SH-SY5Y (cell line): ENCODE data around the gene HBQ1.

ENCODE experiments used
- GATA2 ChIP-seq: IDR thresholded peaks from 2 replicates; pipeline ENCODE4 v1.6.1; 2011; ENCODE audit warnings: mild to moderate bottlenecking, low read depth, low read length
- GATA3 ChIP-seq: IDR thresholded peaks from 2 replicates; pipeline ENCODE4 v1.6.1; 2011; ENCODE audit warnings: low read depth, mild to moderate bottlenecking, low read length, moderate library complexity

Gene HBQ1

GRCh38 chr16:180101-180675, at the start of gene HBQ1:
Gene HBQ1, plus strand, starts transcription at chr16:180459. Its CDS starts 28 bp downstream, at chr16:180487.
- TF ChIP-seq GATA3 (no peak), GATA2 (no peak)

GRCh38 chr16:130533-131173, 49.6 kb upstream of the HBQ1 start:
- TF ChIP-seq GATA2 (no peak), GATA3 (no peak)

DNA sequence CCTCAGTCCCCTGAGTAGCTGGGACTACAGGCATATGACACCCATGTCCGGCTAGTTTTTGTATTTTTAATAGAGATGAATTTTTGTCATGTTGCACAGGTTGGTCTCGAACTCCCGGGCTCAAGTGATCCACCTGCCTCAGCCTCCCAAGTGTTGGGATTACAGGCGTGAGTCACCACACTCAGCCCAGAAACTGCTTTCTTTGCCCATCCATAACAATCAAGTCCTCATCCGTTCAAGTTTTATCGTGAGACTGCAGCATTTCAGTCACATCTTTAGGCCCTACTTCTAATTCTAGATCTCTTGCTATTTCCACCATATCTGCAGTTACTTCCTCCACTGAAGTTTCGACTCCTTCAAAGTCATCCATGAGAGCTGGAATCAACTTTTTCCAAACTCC, 48.1 kb upstream of the HBQ1 start:
- TF ChIP-seq GATA2 = no peak
- TF ChIP-seq GATA3 = no peak

GRCh38 chr16:133716-134115, 46.5 kb upstream of the HBQ1 start:
- TF ChIP-seq GATA3 = no peak

DNA sequence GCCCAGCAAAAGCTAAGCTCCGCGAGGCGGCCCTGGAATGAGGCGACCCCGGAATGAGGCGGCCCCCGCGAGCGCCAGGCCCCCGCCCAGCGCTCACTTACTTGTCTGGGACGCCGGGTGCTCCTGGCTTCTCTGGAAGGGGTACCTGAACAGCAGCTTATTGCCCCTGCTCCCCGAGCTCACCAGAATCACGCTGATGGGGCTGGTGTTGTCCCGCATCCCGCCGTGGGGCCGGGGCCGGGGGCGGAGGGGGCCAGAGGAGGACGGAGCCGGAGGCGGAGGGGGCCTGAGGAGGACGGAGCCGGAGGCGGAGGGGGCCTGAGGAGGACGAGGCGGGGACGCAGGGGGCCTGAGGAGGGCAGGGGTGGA, 42.2 kb upstream of the HBQ1 start:
- no peak for TF ChIP-seq GATA2
- no peak for TF ChIP-seq GATA3

GRCh38 chr16:140175-140857, 39.9 kb upstream of the HBQ1 start:
- TF ChIP-seq GATA3 = no peak
- TF ChIP-seq GATA2 = no peak

DNA sequence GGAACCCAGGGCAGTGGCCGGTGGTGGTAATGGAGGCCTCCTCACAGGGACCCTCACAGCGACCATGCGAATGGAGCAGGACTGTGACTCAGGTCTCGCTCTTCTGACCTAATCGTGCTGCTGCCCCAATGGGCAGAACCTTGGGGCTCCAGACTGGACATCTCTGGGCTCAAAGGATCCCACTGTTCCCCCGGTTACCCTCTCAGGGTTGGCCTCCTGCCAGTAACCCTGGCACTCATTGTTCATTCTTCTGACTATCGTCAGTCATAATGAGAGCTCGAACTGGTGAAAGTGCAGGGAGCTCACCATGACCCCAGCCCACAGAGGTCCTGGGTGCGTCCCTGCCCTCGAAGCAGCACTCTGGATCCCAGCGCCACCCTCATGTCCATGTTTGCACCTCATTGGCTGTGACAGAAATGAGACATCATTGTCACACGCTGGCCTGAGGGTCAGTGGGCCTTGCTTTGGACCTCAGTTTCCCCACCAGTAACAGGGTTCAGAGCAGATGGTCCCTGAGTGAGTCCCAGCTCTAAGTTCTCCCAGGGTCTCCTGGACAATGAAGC, 37.8 kb upstream of the HBQ1 start:
- no peak for TF ChIP-seq GATA3

DNA sequence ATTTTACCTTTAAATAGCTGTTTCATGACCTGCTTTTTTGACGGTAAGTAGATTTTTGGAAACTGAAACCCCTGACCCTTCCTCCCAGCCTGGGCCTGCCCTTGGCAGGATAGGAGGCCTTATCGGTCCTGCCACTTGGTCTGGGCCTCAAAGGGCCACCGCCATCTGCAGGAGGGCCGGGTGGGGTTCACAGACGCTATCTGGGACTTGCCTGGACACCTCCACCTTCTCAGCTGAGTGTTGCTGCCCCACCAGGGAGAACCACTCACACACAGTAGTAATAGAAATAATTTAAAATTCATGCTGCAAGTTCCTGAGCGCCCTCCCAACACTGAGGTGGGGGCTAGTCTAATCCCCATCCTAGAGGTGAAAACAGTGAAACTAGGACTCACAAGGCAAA, 37.2 kb upstream of the HBQ1 start:
- TF ChIP-seq GATA2 (no peak), GATA3 (no peak)

DNA sequence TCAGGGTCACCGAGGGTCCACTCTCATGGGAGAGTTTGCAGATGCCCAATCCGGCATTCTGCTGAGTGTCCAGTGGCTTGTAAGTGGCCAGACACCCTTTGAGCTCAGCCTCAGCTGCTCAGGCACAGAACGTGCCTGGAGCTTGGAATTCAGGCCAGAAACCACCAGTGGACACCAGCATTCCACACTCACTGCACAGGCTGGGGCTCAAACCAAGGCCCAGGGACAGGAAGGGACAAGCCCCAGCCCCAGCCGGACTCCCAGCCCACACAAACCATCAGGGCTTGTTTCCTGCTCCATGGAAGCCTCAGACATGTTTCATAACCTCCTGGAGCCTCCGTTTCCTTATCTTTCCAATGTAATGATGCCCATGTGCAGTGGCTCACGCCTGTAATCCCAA, 36.8 kb upstream of the HBQ1 start:
- TF ChIP-seq GATA2 = no peak
- no peak for TF ChIP-seq GATA3

DNA sequence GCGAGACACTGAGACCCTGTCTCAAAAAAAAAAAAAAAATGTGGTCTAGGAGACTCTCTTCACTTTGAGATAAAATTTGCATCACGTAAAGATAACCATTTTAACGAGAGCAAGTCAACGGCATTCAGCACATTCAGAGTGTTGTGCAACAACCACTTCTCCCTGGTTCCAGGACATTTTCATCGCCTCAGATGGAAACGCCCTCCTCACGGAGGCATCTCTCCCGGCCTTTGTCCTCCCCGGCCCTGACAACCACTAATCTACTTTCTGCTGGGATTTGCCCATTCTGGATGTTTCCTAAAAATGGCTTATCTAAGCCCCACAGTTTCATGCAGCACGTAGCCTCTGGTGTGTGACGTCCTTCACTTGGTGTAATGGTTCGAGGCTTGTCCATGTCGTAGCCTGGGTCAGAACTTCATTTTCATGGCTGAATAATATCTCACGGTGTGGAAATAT, 35.4 kb upstream of the HBQ1 start:
- TF ChIP-seq GATA3 = no peak
- no peak for TF ChIP-seq GATA2

GRCh38 chr16:146646-147045, 33.6 kb upstream of the HBQ1 start:
- TF ChIP-seq GATA2 (no peak), GATA3 (no peak)

GRCh38 chr16:149024-149660, 31.1 kb upstream of the HBQ1 start:
- TF ChIP-seq GATA2 = peak; percentile 15; the same call in 1 of the 2 replicates
- TF ChIP-seq GATA3 = no peak

DNA sequence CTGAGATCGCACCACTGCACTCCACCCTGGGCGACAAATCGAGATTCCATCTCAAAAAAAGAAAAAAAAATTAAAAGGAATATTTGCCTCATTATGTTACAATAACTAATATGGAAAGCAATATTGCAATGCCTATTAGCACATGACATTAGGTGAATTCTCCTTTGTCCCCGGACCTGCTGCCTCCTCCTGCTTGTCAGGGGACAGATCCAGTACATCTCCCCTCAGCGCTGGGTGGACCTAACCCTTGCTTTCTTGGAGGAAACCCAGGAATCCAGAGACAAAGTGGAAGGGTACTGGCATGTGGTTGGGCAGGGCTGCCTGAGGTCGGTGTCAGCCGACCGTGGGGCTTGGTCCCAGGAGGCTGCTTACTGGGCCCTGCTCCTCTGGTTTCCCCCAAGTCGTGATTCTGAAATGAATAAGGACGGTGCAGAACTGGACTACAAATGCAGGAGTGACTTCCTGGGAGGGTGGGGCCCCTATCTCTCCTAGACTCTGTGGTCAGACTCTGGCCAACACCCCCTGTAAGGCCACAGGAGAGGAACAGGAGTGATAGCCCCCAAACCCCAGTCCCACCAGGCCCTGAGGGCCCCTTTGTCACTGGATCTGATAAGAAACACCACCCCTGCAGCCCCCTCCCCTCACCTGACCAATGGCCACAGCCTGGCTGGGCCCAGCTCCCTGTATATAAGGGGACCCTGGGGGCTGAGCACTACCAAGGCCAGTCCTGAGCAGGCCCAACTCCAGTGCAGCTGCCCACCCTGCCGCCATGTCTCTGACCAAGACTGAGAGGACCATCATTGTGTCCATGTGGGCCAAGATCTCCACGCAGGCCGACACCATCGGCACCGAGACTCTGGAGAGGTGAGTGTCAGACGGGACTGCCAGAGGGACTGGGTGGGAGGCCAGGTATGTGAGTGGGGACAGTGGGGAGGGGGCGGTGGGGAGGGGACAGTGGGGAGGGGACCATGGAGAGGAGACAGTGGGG, 27.8 kb upstream of the HBQ1 start, which contains the start of gene HBZ:
Gene HBZ, plus strand, starts transcription at position 504 of the 988 bp plus-strand sequence. Its CDS starts 266 bp downstream, at position 770.
- TF ChIP-seq GATA3 (no peak), GATA2 (no peak)
